ENCODE measurements around the gene ECD. TPM values are rescaled to one million over a fixed set of nuclear protein-coding genes. Genes with fewer than 3 reads are reported as not detected.

The ECD gene
- total and polyA plus RNA-seq, 2 of the 4 experiments (the other 2 are of a cell fraction): 22.1 to 32.8 TPM

- Histone ChIP-seq H3K79me1 (ENCODE audit: low read depth in 1 of 2, low read length in 2 of 2) (peaks cover 7 to 11% of the 10 kb centered on the region in 2 experiments; a peak in 3 of 4 replicates), H3K36me3 (ENCODE audit: control insufficient read depth, insufficient read depth, low read length) (peaks cover 32% of the 10 kb centered on the region), H4K91ac (ENCODE audit: insufficient read depth, low read depth, low read length) (no peak overlapping the region), H3K4ac (ENCODE audit: low read depth, low read length) (no peak overlapping the region), H3K56ac (ENCODE audit: extremely low read depth, insufficient read depth, low read length) (no peak overlapping the region), H4K5ac (ENCODE audit: low read depth, low read length) (no peak overlapping the region), H4K8ac (ENCODE audit: low read depth in 2 of 2, low read length in 2 of 2) (no peak overlapping the region), H2BK20ac (ENCODE audit: low read depth, low read length) (no peak overlapping the region), H4K20me1 (ENCODE audit: insufficient read depth, low read length) (no peaks in the 10 kb centered on the region), H3K9me3 (ENCODE audit: control insufficient read depth, insufficient read depth, low read length) (no peaks in the 10 kb centered on the region), H3K9me1 (ENCODE audit: insufficient read depth, low read length) (peaks cover 10% of the 10 kb centered on the region; the same call in 1 of the 2 replicates), H3K27me3 (ENCODE audit: control insufficient read depth, insufficient read depth, low read length) (no peaks in the 10 kb centered on the region), H3K4me2 (ENCODE audit: low read depth, low read length) (no peak overlapping the region), H2BK5ac (ENCODE audit: low read depth, low read length, poor library complexity, severe bottlenecking) (no peak overlapping the region), H3K27ac (ENCODE audit: insufficient read depth, low read length) (no peak overlapping the region), H2BK120ac (ENCODE audit: low read depth, low read length) (no peak overlapping the region), H3K18ac (ENCODE audit: low read depth, low read length) (no peak overlapping the region), H2AFZ (replicated peaks; ENCODE audit: low read length, poor library complexity) (no peak overlapping the region), H2AK5ac (ENCODE audit: low read depth, low read length) (no peak overlapping the region), H3K4me3 (ENCODE audit: insufficient read depth, low read depth, low read length) (no peak overlapping the region), H2BK15ac (ENCODE audit: low read depth, low read length) (no peak overlapping the region), H3K23ac (ENCODE audit: low read depth, low read length) (no peak overlapping the region), H3K4me1 (ENCODE audit: control insufficient read depth, insufficient read depth, low read length) (0 out of 2 replicates have a peak, but pooled peaks cover 1% of the 10 kb centered on the region), H2AK9ac (replicated peaks; ENCODE audit: low read depth, low read length, poor library complexity) (no peak overlapping the region), H3K9ac (ENCODE audit: low read depth, low read length) (no peak overlapping the region), H3K14ac (replicated peaks; ENCODE audit: low read depth, low read length) (no peak overlapping the region)
- intact Hi-C loops (cut with micrococcal nuclease): no loop called here
- in situ Hi-C loops (cut with MboI; ENCODE audit: low sequenced_read_pairs): no loop called here
- WGBS, 2 experiments (ENCODE audit: extremely low coverage in 2 of 2, insufficient read length in 1 of 2): no CpG with 5 or more reads among the region's 2 CpGs
- ATAC-seq (ENCODE audit: low read depth) (no peak), DNase-seq (peak; percentile 4)
- TF ChIP-seq NFE2L2 (IDR thresholded peaks at IDR 0.05; ENCODE audit: low read depth, low read length) (no peak), USF2 (IDR thresholded peaks at IDR 0.05; ENCODE audit: low read depth, low read length) (no peak), POLR2A (IDR thresholded peaks at IDR 0.05; ENCODE audit: low read depth, low read length) (no peak), RAD21 (IDR thresholded peaks at IDR 0.05; ENCODE audit: low read length) (no peak)
- ChIA-PET POLR2A (ENCODE audit: unreplicated experiment) (no interaction called here), CTCF (no interaction called here)
- no TSS peak for BruUV-seq (replicated peaks)
- dilution Hi-C loops (cut with HindIII; ENCODE audit: low sequenced_read_pairs, unreplicated experiment): no loop called here
Observed at GRCh38 chr10:73131301-73131700, 36.5 kb downstream of the ECD start.
